Endodermal cell (in vitro differentiated cells): ENCODE measurements around the gene TRHDE. TPM values are rescaled to one million over a fixed set of nuclear protein-coding genes. Genes with fewer than 3 reads are reported as not detected.

Experiments
- DNase-seq: peaks from one replicate; pipeline ENCODE4 v3.0.0-alpha.2; 2017
- H3K27ac ChIP-seq: 2 replicates; pipeline ENCODE4 v1.5.1; 2013; ENCODE audit warnings: mild to moderate bottlenecking, low read depth, low read length, moderate library complexity
- H3K27me3 ChIP-seq: 2 replicates; pipeline ENCODE4 v1.6.1; 2013; ENCODE audit warnings: mild to moderate bottlenecking, low read length, moderate library complexity; ENCODE audit not compliant: insufficient read depth, control insufficient read depth, poor library complexity, severe bottlenecking
- H3K36me3 ChIP-seq: 2 replicates; pipeline ENCODE4 v1.7.0; 2013; ENCODE audit warnings: mild to moderate bottlenecking, low read length, moderate library complexity; ENCODE audit not compliant: control insufficient read depth, insufficient read depth
- H3K4me1 ChIP-seq: one replicate; pipeline ENCODE4 v1.7.0; 2013; ENCODE audit warnings: low read length; ENCODE audit not compliant: control insufficient read depth, insufficient read depth
- H3K4me3 ChIP-seq: 2 replicates; pipeline ENCODE4 v1.5.1; 2013; ENCODE audit warnings: mild to moderate bottlenecking, low read length, moderate library complexity
- H3K9ac ChIP-seq: 2 replicates; pipeline ENCODE4 v1.6.1; 2013; ENCODE audit warnings: mild to moderate bottlenecking, low read length, moderate library complexity; ENCODE audit not compliant: poor library complexity, severe bottlenecking; ENCODE audit errors: extremely low read depth
- H3K9me3 ChIP-seq: 2 replicates; pipeline ENCODE4 v1.6.1; 2013; ENCODE audit warnings: mild to moderate bottlenecking, low read length, moderate library complexity; ENCODE audit not compliant: control insufficient read depth
- H3K27ac Mint-ChIP-seq: 2 replicates; pipeline ENCODE4 v1.8.0; 2020; ENCODE audit warnings: mixed read lengths
- H3K27me3 Mint-ChIP-seq: 2 replicates; pipeline ENCODE4 v1.8.0; 2021; ENCODE audit warnings: mild to moderate bottlenecking, mixed read lengths; ENCODE audit not compliant: insufficient read depth
- H3K36me3 Mint-ChIP-seq: 2 replicates; pipeline ENCODE4 v1.8.0; 2020; ENCODE audit warnings: low read depth, mixed read lengths
- H3K4me1 Mint-ChIP-seq: 2 replicates; pipeline ENCODE4 v1.8.0; 2020; ENCODE audit warnings: mixed read lengths
- H3K4me3 Mint-ChIP-seq: 2 replicates; pipeline ENCODE4 v1.8.0; 2020; ENCODE audit warnings: mild to moderate bottlenecking, moderate library complexity, mixed read lengths
- H3K9me3 Mint-ChIP-seq: 2 replicates; pipeline ENCODE4 v1.8.0; 2020; ENCODE audit warnings: mild to moderate bottlenecking, mixed read lengths
- CTCF ChIP-seq: fragments of 200-600 bp; sonication (generic); conservative IDR thresholded peaks from 2 replicates; pipeline ENCODE4 v1.5.0; 2021; ENCODE audit warnings: antibody characterized with exemption, mild to moderate bottlenecking
- WGBS, 2 experiments: methylation state at CpG; one replicate each; pipeline versions ENCODE4 v1.1.5 to v1.1.7; 2013; ENCODE audit warnings: missing lambda C conversion rate in 2 of 2, mixed read lengths in 1 of 2; ENCODE audit not compliant: insufficient coverage in 1 of 2, insufficient read length in 1 of 2; 5-methylcytosine and 5-hydroxymethylcytosine counted together
- total RNA-seq, 2 donors: library from RNA; stranded (reverse); fragmentation: NEBNext Ultra II Directional in 1 of 2; extraction: Animal tissue kit (Norgen Biotek cat#: 25700) in 1 of 2; gene quantifications; 2 replicates in 1 of 2; 3 replicates in 1 of 2; pipeline ENCODE4 v1.2.1, GENCODE V29; 2021

The TRHDE gene
- total RNA-seq, 2 donors from 2014 or later = 0.20 to 1.2 TPM

- H3K4me1 Mint-ChIP-seq = peaks cover 11% of the 10 kb centered on the region
- TF ChIP-seq CTCF = no peak
- no peaks in the 10 kb centered on the region for H3K36me3 Mint-ChIP-seq
- peaks cover 15% of the 10 kb centered on the region for H3K9me3 Mint-ChIP-seq
- Histone ChIP-seq H3K36me3 (no peaks in the 10 kb centered on the region), H3K27me3 (no peaks in the 10 kb centered on the region), H3K9ac (no peak overlapping the region), H3K4me3 (no peak overlapping the region), H3K9me3 (peaks cover 9% of the 10 kb centered on the region), H3K27ac (no peak overlapping the region), H3K4me1 (no peaks in the 10 kb centered on the region)
- H3K27ac Mint-ChIP-seq = no peak overlapping the region
- 75 to 86% methylated on average over 2 to 3 of the region's 3 CpGs for WGBS, 2 experiments
- no peaks in the 10 kb centered on the region for H3K27me3 Mint-ChIP-seq
- no peak for DNase-seq
- H3K4me3 Mint-ChIP-seq = no peak overlapping the region
These were observed 251.6 kb downstream of the TRHDE start for GRCh38 chr12:72523754-72524153.

- Mint-ChIP-seq H3K9me3 (no peaks in the 10 kb centered on the region), H3K36me3 (no peaks in the 10 kb centered on the region), H3K27me3 (no peaks in the 10 kb centered on the region), H3K4me1 (peaks cover 13% of the 10 kb centered on the region), H3K27ac (no peak overlapping the region), H3K4me3 (no peak overlapping the region)
- DNase-seq = no peak
- no peak overlapping the region for H3K9ac ChIP-seq
- H3K4me1 ChIP-seq = peaks cover 3% of the 10 kb centered on the region
- TF ChIP-seq CTCF = no peak
- H3K36me3 ChIP-seq = no peaks in the 10 kb centered on the region
- H3K27ac ChIP-seq = no peak overlapping the region
- H3K27me3 ChIP-seq = peaks cover 3% of the 10 kb centered on the region
- no peaks in the 10 kb centered on the region for H3K9me3 ChIP-seq
- no peak overlapping the region for H3K4me3 ChIP-seq
- 88% methylated on average over 1 of the region's 1 CpG; no CpG with 5 or more reads in 1 of the 2 experiments for WGBS, 2 experiments
These were observed 263.2 kb downstream of the TRHDE start for GRCh38 chr12:72535212-72535990.

- TF ChIP-seq CTCF = no peak
- Histone ChIP-seq H3K36me3 (no peaks in the 10 kb centered on the region), H3K4me1 (no peaks in the 10 kb centered on the region), H3K27ac (no peak overlapping the region), H3K9ac (no peak overlapping the region), H3K9me3 (no peaks in the 10 kb centered on the region), H3K4me3 (no peak overlapping the region), H3K27me3 (peaks cover 6% of the 10 kb centered on the region)
- Mint-ChIP-seq H3K4me3 (no peak overlapping the region), H3K36me3 (no peaks in the 10 kb centered on the region), H3K9me3 (no peaks in the 10 kb centered on the region), H3K27ac (no peak overlapping the region), H3K4me1 (peaks cover 22% of the 10 kb centered on the region), H3K27me3 (no peaks in the 10 kb centered on the region)
- 97 to 100% methylated on average over 1 of the region's 1 CpG for WGBS, 2 experiments
- no peak for DNase-seq
These were observed 268.6 kb downstream of the TRHDE start for GRCh38 chr12:72540811-72541210.
